ENCODE measurements around the gene CREB3L2. TPM values are rescaled to one million over a fixed set of nuclear protein-coding genes. Genes with fewer than 3 reads are reported as not detected.

CREB3L2 gene
- total RNA-seq, 1 donor from 2014 or later, result 175 TPM

- no peak for DNase-seq (ENCODE audit: low spot score)
Observed at GRCh38 chr7:137878333-137878961, 123.4 kb downstream of the CREB3L2 start.

DNA sequence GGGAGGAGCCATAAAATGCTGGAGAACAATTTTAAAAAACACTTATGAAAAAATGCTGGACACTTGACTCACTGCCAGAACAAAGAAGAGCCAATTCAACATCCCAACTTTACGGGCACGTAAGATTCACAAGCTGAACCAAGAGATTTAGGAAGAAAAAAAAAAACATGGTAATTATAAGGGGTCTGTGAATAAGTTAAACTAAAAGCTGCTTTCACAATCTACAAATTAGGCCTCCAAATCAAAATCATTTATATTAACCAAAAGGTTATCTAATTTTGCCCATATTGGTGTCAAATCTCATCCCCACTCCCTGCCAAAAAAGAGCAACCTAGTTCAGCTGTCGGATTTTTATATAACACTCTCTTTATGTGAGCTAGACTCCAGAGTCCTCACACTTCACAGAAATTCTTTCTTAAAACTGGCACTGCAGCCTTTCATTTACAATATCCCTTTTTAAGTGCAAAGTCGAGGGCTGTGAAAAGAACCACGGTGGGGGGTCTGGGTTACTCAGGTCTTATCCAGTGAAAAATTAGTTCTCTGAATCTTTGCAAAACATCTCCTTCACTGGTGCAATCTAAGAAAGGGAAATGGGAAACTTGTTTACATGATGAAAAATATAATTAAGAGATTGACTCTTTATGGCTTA lies 124.7 kb downstream of the CREB3L2 start:
- DNase-seq (ENCODE audit: low spot score), result no peak

DNA sequence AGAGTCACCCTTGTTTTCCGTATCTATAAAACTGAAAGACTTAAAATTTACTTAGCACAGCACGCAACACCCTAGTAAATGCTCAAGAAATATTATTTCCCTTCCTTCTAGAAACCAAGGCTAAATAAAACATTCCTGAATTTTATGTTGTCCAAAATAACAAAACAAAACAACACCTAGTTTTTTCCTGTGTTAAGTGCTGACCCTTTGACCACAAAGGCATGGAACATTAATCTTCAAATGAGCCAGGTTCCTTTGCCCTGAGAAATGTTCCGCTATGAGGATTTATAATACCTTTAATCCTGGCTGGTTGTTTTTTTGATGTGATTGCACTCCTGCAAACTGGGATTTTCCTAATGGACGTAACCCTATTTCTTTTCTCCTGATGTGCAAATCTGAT lies 126.1 kb downstream of the CREB3L2 start:
- DNase-seq (ENCODE audit: low spot score), result no peak

DNA sequence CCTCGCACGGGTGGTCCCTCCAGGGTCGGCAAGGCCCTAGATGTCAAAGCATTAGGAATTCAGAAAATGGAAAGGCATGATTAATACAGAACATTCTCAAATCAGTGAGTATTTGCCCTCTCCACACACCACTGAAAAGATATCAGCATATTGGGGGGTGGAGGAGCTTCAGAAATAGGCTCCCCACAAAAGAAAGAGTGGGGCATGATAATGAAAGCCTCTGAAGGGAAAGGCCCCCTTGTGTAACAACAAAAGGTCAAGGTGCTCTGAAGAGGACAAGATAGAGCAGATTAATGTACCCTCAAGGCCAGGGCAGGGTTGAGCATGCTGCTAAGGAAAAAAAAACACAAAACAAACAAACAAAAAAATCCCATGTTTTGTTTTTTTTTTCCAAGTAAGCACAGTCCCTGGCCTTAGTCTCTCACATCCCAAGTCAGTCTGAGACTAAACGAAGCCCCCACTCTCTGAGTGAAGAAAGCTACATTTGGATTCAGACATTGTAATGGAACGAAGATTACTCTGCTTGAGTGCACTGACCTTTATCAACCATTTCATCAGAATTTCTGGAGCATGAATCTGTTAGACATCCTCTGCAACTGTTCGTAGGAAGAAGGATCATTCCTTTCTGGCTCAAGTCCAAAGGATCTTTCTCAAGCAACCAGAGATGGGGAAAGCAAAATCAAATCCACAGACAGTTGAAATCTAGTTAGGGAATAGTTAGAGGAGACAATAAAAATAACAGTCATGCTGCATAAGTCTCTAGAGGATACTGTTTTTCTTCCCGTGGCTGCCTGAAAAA lies 127.7 kb downstream of the CREB3L2 start:
- no peak for DNase-seq (ENCODE audit: low spot score)

GRCh38 chr7:137873524-137873923 lies 128.4 kb downstream of the CREB3L2 start:
- no peak for DNase-seq (ENCODE audit: low spot score)

- DNase-seq (ENCODE audit: low spot score), result no peak
Observed at GRCh38 chr7:137871170-137871915, 130.5 kb downstream of the CREB3L2 start.

- no peak for DNase-seq (ENCODE audit: low spot score)
Observed at GRCh38 chr7:137870684-137871083, 131.2 kb downstream of the CREB3L2 start.

DNA sequence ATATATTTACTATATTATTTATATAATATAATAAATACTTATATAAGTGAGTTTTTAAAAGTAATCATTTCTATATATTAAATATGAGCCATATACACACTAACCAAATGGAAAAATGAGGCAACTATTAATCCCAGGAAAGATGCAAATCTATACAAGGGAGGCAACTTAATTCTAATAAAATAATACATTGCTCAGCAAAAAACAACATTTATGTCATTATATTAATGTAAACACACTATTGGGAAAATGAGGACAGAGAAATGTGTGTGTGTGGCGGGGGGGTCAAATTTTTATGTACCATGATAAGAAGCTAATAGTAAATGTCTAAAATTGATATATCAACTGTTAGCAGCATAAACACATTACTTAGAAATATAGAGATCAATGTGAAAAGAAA lies 131.8 kb downstream of the CREB3L2 start:
- DNase-seq (ENCODE audit: low spot score), result no peak

- no peak for DNase-seq (ENCODE audit: low spot score)
Observed at GRCh38 chr7:137869260-137869659, 132.6 kb downstream of the CREB3L2 start.

DNA sequence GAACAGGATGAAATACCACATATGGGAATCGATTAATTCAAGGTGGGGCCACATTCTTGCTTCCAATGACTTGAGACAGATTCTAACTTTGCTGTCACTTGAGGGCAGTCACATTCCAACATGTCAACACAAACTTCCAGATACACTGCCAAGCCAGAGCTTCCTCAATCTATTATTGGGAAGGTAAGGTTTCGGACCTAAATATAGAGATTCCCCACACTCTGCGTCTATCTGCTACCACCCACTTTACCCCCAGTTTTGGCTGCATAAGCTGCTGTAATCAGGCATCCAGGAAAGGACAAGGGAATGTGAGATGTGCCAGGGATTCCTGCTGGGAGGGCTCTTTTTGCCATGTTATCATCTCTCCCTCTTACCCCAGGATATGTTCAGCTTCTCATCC lies 134.6 kb downstream of the CREB3L2 start:
- no peak for DNase-seq (ENCODE audit: low spot score)

GRCh38 chr7:137865764-137866163 lies 136.1 kb downstream of the CREB3L2 start:
- no peak for DNase-seq (ENCODE audit: low spot score)

DNA sequence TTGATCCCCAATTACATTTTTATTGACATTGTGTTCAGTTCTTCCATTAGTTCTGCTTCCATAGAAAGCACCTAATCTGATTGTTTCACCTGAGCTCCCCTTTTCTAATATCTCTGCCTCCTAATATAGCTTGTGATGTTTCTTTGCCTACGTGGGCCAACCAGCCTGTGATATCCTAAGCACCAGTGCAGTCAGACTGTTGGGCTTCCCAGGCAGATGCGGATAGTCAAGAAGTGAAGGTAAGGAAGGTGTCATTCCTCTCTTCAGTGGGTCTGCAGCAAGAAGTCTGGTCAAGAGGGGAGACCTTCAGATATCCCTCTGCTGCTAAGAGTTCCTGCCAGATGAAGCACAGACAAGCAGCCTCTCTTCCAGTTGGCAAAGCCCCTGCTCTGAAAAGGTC lies 138.9 kb downstream of the CREB3L2 start:
- no peak for DNase-seq (ENCODE audit: low spot score)

DNA sequence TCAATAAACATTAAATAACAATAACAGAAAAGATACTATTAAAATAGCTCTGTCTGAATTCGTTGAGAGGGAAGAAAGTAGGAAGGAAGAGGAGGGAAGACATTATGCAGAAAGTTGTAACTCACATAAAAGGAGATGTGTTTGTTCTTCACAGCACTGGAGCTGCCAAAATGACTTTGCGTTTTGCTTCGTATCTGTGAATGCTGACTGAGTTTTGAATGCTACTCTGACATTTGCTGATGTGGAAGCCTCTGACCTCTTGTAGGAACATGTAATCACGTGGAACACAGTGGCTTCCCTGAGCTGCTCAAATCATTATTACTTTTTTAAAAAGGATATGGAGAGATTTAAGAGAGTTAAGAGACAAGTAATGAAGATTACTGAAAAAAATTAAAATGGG lies 139.5 kb downstream of the CREB3L2 start:
- no peak for DNase-seq (ENCODE audit: low spot score)

GRCh38 chr7:137860542-137860941 lies 141.3 kb downstream of the CREB3L2 start:
- no peak for DNase-seq (ENCODE audit: low spot score)

DNA sequence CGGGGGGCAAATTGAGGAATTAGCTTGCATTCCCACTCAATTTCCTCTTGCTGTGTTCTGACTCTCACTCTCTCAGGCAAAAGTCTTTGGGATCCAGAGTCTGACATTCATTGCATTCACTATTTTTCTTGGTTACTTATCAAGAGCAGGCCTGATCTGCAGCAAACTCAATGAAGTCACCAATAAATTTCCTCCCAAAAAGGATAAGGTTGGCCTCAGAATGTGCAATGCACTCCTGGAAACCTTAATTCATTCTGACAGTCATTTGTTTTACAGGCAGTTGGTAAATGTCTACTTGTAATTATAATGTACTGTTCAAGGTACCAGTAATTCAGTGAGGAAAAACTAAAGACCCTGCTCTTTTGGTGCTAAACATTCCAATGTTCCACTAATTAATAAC lies 148.8 kb downstream of the CREB3L2 start:
- DNase-seq (ENCODE audit: low spot score), result no peak

- no peak for DNase-seq (ENCODE audit: low spot score)
Observed at GRCh38 chr7:137852108-137852507, 149.8 kb downstream of the CREB3L2 start.

DNA sequence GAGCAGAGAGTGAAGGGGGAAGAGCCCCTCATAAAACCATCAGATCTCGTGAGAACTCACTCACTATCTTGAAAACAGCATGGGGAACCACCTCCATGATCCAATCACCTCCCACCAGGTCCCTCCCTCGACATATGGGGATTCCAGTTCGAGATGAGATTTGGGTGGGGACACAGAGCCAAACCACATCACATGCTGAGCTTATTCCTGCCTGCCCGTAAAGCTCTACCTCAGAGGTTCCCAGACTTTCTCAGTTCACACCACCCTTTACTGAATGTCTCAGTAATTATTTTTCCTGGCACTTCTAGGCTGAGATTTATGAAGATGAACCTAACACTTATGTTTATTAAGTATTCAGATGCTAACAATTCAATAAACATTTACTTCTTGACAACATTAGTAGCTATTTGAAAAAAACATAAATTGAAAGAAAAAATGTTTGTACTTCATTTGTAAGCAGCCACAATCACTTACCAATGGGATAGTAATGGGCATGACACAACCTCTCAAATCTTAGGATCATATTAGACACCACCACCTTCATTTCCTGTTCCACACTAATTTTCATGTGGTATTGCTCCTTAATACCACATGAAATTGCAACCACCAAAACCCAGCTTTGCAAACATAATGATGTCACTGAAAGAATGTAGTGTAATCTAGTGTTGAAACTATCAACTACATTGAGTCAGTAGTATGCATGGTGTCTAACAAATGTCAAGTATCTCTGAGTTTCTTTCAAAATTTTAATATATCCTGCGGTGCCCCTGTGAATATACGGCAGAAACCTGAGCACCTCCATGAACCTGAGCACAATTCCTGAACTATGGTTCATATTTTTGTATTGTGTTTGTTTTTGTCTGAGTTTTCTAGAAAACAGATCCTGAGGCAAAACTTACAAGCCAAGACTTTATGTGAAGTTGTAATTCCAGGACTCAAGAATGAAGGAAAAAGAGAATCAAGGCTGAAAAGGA lies 150.6 kb downstream of the CREB3L2 start:
- no peak for DNase-seq (ENCODE audit: low spot score)

DNA sequence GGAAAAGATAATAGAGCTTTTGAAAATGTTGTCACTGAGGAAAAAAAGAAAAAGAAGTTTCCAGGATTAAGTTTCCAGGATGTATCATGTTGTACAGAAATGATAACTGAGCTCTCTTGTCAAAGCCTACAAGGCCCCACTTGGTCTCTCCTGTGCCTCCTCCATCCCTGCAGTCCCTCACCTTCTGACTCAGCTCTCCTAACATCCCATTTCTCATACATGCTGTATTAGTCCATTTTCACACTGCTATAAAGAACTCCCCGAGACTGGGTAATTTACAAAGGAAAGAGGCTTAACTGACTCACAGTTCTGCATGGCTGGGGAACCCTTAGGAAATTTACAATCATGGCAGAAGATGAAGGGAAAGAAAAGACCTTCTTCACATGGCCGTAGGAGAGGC lies 151.3 kb downstream of the CREB3L2 start:
- DNase-seq (ENCODE audit: low spot score), result no peak

GRCh38 chr7:137848095-137848494 lies 153.8 kb downstream of the CREB3L2 start:
- no peak for DNase-seq (ENCODE audit: low spot score)

DNA sequence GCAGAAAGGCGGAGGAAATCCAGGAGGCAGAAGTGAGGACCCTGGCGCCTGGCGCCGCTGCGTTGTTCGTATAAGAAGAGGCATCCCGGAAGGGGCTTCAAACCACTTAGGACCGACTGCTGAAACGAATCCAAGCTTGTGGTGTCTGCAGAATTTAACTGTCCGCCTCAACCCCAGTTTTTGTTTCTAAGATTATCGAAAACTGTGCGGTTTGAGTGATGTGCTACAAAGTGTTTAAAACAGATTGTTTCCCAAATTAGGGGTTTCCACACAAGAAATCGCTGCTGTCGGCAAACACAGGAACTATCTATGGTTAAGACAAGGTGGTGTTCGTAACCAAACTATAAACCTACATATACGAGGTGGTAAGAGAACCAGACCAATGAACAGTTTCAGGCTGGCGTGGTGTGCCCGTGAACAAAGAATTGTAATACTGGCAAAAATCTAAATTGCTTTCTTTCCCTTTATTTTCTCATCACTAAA lies 154.3 kb downstream of the CREB3L2 start:
- no peak for DNase-seq (ENCODE audit: low spot score)
